Calu3 (cell line): Measurements from ENCODE around the gene RB1. TPM values are rescaled to one million over a fixed set of nuclear protein-coding genes. Genes with fewer than 3 reads are reported as not detected.

Experiments
- BruUV-seq: library from RNA; stranded (reverse); fragments of 400-500 nt; replicated peaks from 2 replicates; lab custom pipeline; 2021; lab: Mats Ljungman, UMichigan
- CTCF ChIA-PET: fragments of 300-600 bp; sonication (Branson Sonifier 250); formaldehyde crosslinking; loops from one replicate; lab custom pipeline; 2022; ENCODE audit warnings: antibody characterized with exemption; lab: Charles Lee
- DNase-seq: peaks from one replicate; pipeline ENCODE4 v3.0.0; 2022
- H3K27ac Mint-ChIP-seq: one replicate; pipeline ENCODE4 v1.8.0; 2022; ENCODE audit warnings: mixed read lengths; ENCODE audit not compliant: unreplicated experiment
- H3K27me3 Mint-ChIP-seq: one replicate; pipeline ENCODE4 v1.8.0; 2022; ENCODE audit warnings: mixed read lengths; ENCODE audit not compliant: unreplicated experiment
- H3K36me3 Mint-ChIP-seq: one replicate; pipeline ENCODE4 v1.8.0; 2022; ENCODE audit warnings: mild to moderate bottlenecking, moderate library complexity, mixed read lengths; ENCODE audit not compliant: insufficient read depth, unreplicated experiment
- H3K4me1 Mint-ChIP-seq: one replicate; pipeline ENCODE4 v1.8.0; 2022; ENCODE audit warnings: mild to moderate bottlenecking, low read depth, mixed read lengths; ENCODE audit not compliant: unreplicated experiment
- H3K4me3 Mint-ChIP-seq: one replicate; pipeline ENCODE4 v1.8.0; 2022; ENCODE audit warnings: mild to moderate bottlenecking, low read depth, moderate library complexity, mixed read lengths; ENCODE audit not compliant: unreplicated experiment
- H3K9me3 Mint-ChIP-seq: one replicate; pipeline ENCODE4 v1.8.0; 2022; ENCODE audit warnings: low read depth, mixed read lengths; ENCODE audit not compliant: unreplicated experiment
- intact Hi-C: fragments of 100-400 bp; cut with micrococcal nuclease; formaldehyde crosslinking; loops from one replicate; pipeline ENCODE4 v1.10.0; 2022; ENCODE audit not compliant: unreplicated experiment
- total RNA-seq: library from RNA; stranded (reverse); gene quantifications from 2 replicates; pipeline ENCODE4 v1.2.3, GENCODE V29; 2022
- TF ChIP-seq, protein P1 (sequence below): fragments of 200-600 bp; IDR thresholded peaks from one replicate; pipeline ENCODE4 v1.8.0; 2022; ENCODE audit warnings: antibody characterized with exemption; ENCODE audit not compliant: unreplicated experiment

Gene RB1
- total RNA-seq, 1 experiment from 2014 or later, result 38.8 TPM

DNA sequence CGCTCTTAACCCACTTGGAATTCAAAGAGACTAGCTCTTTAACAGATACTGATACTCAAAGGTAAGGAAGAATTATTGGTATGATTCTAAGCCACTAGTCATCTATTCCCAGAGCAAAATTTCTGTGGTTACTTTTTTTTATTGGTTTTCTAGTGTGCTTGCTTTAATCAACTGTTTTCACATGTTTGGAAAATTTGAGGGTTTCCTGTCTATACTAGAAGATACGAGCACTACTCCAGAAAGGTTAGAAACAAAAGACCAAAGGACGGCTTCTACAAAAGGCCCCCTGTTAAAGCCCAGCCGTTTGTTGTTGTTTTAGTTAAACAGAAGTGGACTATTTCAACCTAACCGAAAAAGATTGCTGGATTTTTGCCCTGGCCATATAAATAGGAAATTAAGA, 127.9 kb downstream of the RB1 start:
- CTCF ChIA-PET, result no interaction called here
- no peak overlapping the region for H3K4me3 Mint-ChIP-seq
- TF ChIP-seq, protein P1, sequence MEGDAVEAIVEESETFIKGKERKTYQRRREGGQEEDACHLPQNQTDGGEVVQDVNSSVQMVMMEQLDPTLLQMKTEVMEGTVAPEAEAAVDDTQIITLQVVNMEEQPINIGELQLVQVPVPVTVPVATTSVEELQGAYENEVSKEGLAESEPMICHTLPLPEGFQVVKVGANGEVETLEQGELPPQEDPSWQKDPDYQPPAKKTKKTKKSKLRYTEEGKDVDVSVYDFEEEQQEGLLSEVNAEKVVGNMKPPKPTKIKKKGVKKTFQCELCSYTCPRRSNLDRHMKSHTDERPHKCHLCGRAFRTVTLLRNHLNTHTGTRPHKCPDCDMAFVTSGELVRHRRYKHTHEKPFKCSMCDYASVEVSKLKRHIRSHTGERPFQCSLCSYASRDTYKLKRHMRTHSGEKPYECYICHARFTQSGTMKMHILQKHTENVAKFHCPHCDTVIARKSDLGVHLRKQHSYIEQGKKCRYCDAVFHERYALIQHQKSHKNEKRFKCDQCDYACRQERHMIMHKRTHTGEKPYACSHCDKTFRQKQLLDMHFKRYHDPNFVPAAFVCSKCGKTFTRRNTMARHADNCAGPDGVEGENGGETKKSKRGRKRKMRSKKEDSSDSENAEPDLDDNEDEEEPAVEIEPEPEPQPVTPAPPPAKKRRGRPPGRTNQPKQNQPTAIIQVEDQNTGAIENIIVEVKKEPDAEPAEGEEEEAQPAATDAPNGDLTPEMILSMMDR, result no peak

DNA sequence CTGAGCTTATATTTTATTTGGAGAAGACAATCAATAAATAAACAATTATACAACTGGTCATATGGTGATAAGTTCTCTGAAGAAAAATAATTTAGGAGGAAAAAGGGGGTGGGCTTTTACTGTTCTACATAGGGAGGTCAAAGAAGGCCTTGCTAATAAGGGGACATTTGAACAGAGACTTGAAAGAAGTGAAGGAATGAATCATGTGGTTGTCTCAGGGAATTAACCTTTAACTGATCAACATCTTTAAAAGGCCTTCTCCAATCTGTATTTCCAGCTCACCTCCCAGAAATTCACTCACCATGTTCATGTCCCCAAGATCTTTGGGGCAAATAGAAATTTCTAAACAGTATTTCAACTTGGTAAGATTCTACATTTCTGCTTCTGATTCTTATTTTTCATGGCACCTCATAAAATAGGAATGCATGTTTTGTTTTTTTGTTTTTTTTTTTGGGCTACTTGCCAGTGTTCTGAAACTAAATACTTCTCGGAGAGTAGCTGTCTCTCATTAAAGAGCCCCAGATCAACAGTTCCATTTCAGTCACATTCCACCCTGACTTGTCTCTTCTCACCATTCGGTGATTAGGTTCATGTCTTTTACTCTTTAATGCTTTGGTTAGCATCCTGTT, 128.6 kb downstream of the RB1 start:
- Mint-ChIP-seq H3K4me3 (no peak overlapping the region), H3K4me1 (peaks cover 13% of the 10 kb centered on the region)

More for the DNA sequence above, 127.9 kb downstream of the RB1 start:
- H3K36me3 Mint-ChIP-seq, result no peaks in the 10 kb centered on the region
- peaks cover 6% of the 10 kb centered on the region for H3K4me1 Mint-ChIP-seq
- no TSS peak for BruUV-seq
- no peak overlapping the region for H3K27ac Mint-ChIP-seq
- no peak for DNase-seq
- intact Hi-C loops, result no loop called here
- no peaks in the 10 kb centered on the region for H3K27me3 Mint-ChIP-seq
- no peaks in the 10 kb centered on the region for H3K9me3 Mint-ChIP-seq

DNA sequence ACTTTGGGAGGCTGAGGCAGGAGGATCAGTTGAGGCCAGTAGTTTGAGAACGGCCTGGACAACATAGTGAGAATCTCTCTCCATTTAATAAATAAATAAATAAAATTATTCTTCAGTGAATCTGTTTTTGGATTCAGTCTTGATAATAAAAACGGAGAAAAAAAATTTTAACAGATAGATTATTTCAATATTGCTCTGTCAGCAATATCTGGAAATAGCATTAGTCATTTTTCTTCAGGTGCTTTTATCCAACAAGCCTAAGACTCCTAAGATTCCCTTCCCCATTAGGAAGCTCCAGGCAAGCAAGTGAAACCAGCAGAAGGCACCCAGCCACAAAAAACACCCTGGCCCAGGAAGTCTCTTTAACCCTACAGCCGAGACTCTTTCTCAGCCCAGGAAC, 130.6 kb downstream of the RB1 start:
- Mint-ChIP-seq H3K9me3 (no peaks in the 10 kb centered on the region), H3K27ac (no peak overlapping the region), H3K4me1 (peaks cover 28% of the 10 kb centered on the region), H3K36me3 (no peaks in the 10 kb centered on the region), H3K4me3 (no peak overlapping the region), H3K27me3 (no peaks in the 10 kb centered on the region)
- DNase-seq, result no peak
- TF ChIP-seq, protein P1, result no peak
- CTCF ChIA-PET, result no interaction called here
- no TSS peak for BruUV-seq
- intact Hi-C loops, result no loop called here

More for the DNA sequence above, 128.6 kb downstream of the RB1 start:
- TF ChIP-seq, protein P1, result no peak
- H3K27me3 Mint-ChIP-seq, result no peaks in the 10 kb centered on the region
- BruUV-seq, result no TSS peak
- CTCF ChIA-PET, result no interaction called here
- no peaks in the 10 kb centered on the region for H3K36me3 Mint-ChIP-seq
- no peaks in the 10 kb centered on the region for H3K9me3 Mint-ChIP-seq
- DNase-seq, result no peak
- H3K27ac Mint-ChIP-seq, result peak overlapping the region; percentile 30
- intact Hi-C loops, result no loop called here

DNA sequence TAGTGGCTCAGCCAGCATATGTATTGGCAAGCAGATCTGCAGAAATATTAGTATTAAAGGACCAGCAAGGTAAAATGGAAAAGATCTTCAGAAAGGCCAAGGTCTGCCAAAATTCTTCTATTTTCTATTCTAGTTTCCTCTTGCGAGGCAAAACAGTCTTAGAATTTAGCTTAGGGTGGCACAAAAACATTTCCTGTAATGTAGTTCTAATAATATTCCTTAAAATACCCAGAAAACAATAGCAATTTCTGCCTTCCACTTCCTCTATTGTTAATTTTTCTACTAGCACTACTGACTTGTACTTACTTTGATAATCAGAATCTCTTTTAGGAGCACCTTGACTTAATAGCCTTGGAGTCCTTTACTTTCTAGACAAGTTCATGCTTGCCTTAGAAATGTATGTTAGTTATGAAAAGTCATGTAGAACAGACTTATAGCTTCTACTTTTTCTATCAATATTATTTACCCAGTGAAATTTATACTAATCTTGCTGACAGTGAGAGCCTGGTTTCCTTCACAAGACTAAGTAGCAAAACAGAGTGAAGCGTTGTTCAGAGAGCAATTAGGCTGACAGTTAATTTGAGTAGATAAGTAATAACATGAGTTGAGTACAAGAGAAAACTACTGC, 133.2 kb downstream of the RB1 start:
- BruUV-seq, result no TSS peak
- DNase-seq, result no peak
- no peak overlapping the region for H3K4me3 Mint-ChIP-seq
- intact Hi-C loops, result no loop called here
- TF ChIP-seq, protein P1, result no peak
- peaks cover 28% of the 10 kb centered on the region for H3K4me1 Mint-ChIP-seq
- no peaks in the 10 kb centered on the region for H3K9me3 Mint-ChIP-seq
- H3K27me3 Mint-ChIP-seq, result no peaks in the 10 kb centered on the region
- H3K27ac Mint-ChIP-seq, result no peak overlapping the region
- CTCF ChIA-PET, result no interaction called here
- no peaks in the 10 kb centered on the region for H3K36me3 Mint-ChIP-seq
